ENCODE measurements around the gene REN.

REN gene

GRCh38 chr1:204130981-204131892 lies 34.9 kb downstream of the REN start:
- peak in 1 of 14 donors; percentile 58 for DNase-seq

DNA sequence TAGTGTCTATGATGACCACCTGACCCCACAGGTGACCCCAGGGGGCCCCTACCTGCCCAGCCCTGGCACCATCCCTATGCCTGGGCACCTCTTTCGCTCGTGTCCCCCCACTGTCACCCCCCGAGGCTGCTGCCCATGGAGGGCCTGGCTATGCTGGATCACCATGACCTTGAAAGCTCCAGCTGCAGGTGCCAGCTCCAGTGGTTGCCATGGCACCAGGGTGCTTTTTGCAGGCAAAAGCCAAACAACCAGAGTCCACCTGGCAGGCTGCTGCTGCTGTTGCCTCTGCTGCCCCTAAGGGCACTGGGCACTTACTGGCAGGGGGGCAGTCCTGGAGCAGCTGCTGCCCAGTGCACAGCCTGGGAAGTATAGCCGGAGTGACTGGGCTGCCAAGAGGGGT lies 36.0 kb downstream of the REN start:
- peak in 1 of 14 donors; percentile 40 for DNase-seq

- peak in 10 of 14 donors; percentile 30 to 70 (median 54) for DNase-seq
These were observed 36.9 kb downstream of the REN start for GRCh38 chr1:204128964-204129896.

GRCh38 chr1:204128464-204128963 lies 37.6 kb downstream of the REN start:
- DNase-seq: no peak

DNA sequence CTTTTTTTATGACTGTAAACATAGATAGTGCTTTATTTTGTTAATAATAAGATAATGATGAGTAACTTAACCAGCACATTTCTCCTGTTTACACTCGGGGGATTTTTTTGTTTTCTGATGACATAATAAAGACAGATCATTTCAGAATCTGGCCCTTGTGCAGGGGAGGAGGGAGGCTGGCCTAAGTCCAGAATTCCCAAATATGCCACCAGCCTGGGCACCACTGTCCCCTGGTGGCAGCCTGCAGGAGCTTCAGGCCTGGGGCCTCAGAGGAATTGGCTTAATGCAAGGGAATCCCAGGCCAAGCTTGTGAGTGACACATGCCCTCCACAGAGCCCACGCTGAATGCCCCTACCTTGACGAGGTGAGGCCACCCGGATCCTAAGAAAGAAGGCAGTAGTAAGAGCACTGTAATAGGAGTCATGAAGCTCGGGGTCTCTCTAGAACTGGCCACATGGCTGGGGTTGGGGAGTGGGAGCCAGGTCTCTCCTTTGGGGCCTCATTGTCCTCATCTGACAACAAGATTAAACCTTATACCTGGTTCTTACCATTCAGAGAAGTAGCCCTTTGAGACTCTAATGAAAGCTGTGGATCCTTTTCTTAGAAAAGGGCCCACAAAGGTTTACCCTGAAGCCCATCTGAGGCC lies 38.4 kb downstream of the REN start:
- peak in 7 of 14 donors; percentile 8 to 56 (median 37) for DNase-seq

GRCh38 chr1:204126956-204127355 lies 39.2 kb downstream of the REN start:
- DNase-seq: no peak

GRCh38 chr1:204126386-204126785 lies 39.8 kb downstream of the REN start:
- no peak for DNase-seq

DNA sequence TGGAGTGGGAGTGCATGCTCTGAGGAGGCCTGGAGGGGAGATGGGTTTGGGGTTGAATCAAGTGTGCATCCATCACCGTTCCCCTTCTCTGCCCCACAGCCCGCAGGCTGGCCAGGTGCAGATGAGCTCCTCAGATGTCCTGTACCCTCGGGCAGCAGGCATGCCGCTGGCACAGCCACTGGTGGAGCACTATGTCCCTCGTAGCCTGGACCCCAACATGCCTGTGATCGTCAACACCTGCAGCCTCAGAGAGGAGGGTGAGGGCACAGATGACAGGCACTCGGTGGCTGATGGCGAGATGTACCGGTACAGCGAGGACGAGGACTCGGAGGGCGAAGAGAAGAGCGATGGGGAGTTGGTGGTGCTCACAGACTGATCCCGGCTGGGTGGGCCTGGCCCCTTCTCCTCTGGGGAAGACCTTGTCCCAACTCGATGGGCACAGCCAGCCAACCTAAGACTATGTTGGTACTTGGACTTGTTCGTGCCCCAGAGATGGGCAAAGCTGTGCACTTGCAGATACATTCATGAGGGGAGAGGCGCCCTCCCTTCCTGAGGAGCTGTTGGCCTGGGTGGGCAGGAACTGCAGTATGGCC lies 40.3 kb downstream of the REN start:
- no peak for DNase-seq

- no peak for DNase-seq
These were observed 41.5 kb downstream of the REN start for GRCh38 chr1:204124639-204125038.

DNA sequence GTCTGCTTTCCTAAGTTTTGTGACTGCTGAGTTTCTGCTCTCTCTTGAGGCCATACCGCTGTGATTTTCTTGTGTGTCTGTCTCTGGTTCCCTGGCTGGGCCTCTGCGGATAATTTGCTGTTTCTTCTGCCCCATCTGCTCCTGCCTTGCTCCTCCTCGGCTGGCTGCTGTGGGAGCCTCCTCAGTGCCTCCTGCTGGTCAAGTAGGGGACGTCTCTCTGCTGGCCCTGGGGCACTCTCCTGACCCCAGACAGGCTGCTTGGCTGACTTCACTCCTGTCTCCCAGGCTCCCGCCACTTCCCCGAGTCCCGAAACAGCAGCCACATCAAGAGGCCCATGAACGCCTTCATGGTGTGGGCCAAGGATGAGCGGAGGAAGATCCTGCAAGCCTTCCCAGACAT lies 42.8 kb downstream of the REN start:
- no peak for DNase-seq

DNA sequence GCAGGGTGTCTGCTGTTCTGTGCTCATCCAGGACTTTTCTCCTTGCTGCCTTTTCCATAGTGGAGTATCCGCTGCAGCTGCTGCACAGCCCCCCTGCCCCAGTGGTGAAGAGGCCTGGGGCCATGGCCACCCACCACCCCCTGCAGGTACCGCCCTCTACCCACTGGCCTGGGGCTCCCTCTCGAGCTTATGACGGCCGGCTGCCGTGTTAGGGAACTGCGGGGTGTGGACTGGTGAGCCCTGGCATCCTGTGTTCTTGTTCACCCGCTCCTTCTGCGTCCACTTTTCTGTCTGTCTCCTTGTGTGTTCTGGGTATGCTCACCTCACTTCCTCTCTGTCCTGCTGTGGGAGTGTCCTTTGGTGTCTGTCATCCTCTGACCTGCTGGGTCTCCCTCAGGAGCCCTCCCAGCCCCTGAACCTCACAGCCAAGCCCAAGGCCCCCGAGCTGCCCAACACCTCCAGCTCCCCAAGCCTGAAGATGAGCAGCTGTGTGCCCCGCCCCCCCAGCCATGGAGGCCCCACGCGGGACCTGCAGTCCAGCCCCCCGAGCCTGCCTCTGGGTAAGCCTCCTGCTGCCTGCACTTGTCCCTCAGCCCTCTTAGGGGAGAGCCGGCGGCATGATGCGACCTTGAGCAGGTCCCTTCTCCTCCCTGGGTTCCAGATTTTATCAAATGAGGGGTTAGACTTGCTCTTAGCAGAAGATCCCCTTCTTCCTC lies 44.1 kb downstream of the REN start:
- DNase-seq: no peak

GRCh38 chr1:204116539-204116938 lies 49.6 kb downstream of the REN start:
- DNase-seq: no peak

GRCh38 chr1:204115116-204115515 lies 51.0 kb downstream of the REN start:
- no peak for DNase-seq

GRCh38 chr1:204114606-204115005 lies 51.5 kb downstream of the REN start:
- DNase-seq: peak in 1 of 14 donors; percentile 47

GRCh38 chr1:204113896-204114295 lies 52.2 kb downstream of the REN start:
- DNase-seq: no peak

DNA sequence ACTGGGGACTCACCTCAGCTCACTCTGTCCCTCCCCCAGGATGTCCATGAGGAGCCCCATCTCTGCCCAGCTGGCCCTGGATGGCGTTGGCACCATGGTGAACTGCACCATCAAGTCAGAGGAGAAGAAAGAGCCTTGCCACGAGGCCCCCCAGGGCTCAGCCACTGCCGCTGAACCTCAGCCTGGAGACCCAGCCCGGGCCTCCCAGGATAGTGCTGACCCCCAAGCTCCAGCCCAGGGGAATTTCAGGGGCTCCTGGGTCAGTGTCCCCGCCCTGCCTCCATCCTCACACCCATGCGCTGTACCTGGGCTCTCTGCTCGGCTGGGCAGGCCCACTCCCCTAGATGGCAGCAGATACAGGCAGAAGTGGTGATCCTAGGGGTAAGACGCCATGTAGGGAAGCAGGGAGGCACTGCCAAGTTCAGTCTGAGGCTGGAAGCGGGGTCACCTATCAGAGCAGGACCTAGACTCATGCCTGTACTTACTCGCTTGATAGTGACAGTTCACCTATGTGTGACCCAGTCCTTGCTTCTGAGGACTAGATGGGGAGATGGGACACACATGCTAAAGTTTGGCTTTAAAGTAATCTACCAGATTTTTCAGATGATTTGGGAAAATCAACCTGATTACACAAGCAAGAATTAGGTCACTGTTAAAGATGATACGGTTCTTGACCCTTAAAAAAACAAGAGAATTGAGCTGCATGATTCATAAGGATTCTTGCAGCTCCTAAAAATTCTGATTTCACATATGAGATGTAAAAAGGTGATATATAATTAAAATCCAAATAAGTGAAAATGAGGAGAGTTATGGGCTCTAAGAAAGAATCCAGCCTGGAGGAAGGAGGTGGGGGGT lies 53.0 kb downstream of the REN start:
- no peak for DNase-seq

DNA sequence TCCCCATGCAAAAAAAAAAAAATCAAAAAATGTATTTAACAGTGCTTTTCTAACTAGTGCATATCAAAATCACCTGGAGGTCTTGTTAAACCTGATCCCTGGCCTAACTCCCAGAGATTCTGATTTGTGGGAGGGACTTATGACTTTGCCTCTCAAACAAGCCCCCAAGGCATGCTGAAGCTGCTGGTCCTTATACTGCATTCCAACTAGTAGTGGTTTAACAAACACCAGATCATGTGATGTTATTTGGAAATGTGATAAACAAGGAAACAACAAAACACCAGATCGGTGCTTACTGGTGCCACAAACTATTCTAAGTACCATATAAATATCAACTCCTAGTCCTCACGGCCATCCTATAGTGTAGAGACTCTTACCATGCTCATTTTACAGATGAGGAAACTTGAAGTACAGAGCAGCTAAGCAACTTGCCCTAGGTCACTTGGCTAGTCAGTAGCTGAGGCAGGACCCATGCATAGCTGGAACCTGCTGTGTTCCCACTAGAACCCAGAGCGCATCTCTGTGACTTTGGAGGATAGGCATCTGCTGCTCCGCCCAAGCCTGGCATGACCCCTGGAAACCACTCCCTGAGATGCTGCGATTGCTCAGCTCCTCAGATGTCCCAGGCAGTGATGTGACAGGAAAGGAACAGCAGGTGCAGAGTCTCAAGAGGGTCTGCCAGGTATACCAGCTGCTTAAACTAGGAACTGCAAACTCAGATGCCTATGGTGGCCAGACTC lies 55.1 kb downstream of the REN start:
- no peak for DNase-seq

GRCh38 chr1:204108312-204109141 lies 57.6 kb downstream of the REN start:
- DNase-seq: peak in 1 of 14 donors; percentile 30

DNA sequence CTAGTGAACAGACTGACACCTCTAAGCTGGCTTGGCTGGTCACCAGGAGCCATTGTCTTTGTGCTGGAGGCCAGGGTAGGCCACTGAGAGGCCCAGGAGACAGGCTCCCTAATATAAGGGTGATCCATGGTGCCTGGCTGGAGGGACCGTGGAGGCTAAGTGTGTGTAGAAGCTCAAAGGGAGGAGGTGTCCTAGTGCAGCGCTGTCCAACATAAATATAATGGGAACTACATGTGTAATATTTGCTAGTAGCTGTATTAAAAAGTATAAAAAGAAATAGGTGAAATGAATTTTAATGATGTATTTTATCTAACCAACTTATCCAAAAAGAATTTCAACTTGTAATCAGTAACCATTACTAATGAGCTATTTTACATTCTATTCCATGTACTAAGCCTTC lies 58.2 kb downstream of the REN start:
- peak in 1 of 14 donors; percentile 22 for DNase-seq
